ENCODE results near the gene DSE. TPM values are rescaled to one million over a fixed set of nuclear protein-coding genes. Genes with fewer than 3 reads are reported as not detected.

DSE gene
- total RNA-seq, 3 donors from 2014 or later (not counting 1 experiment from before 2014, with no cell fraction given): 7.4 to 9.6 (median 7.6) TPM

DNA sequence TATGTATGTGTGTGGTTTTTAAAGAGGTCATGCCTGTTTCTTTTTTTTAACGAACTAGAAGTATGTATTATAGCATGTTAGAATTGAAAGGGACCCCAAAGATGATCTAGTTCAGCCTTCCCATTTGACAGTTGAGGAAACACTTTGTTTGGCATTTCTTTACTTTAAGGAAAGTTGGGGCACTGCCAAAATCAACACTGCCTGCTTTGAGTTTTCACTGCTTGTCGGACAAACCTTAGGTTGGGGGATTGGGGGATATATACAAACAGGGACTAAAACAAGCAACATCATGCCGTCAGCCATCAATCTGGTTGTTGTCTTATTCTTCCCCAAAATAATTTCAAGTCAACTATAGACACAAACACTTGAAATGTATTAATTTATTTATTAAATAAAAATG, 76.3 kb downstream of the DSE start:
- Mint-ChIP-seq H3K4me1 (peaks cover 24 to 25% of the 10 kb centered on the region in 2 donors), H3K9me3 (no peaks in the 10 kb centered on the region), H3K36me3 (no peaks in the 10 kb centered on the region), H3K4me3 (no peak overlapping the region), H3K27me3 (ENCODE audit: low read depth in 2 of 2) (peaks cover 0 to 9% of the 10 kb centered on the region in 2 donors), H3K27ac (no peak overlapping the region)
- 85% methylated on average over 1 of the region's 3 CpGs for WGBS (ENCODE audit: insufficient coverage)
- no peaks in the 10 kb centered on the region for H3K9me3 ChIP-seq (ENCODE audit: control insufficient read depth, insufficient read depth, low read length)
- TF ChIP-seq, protein P1, sequence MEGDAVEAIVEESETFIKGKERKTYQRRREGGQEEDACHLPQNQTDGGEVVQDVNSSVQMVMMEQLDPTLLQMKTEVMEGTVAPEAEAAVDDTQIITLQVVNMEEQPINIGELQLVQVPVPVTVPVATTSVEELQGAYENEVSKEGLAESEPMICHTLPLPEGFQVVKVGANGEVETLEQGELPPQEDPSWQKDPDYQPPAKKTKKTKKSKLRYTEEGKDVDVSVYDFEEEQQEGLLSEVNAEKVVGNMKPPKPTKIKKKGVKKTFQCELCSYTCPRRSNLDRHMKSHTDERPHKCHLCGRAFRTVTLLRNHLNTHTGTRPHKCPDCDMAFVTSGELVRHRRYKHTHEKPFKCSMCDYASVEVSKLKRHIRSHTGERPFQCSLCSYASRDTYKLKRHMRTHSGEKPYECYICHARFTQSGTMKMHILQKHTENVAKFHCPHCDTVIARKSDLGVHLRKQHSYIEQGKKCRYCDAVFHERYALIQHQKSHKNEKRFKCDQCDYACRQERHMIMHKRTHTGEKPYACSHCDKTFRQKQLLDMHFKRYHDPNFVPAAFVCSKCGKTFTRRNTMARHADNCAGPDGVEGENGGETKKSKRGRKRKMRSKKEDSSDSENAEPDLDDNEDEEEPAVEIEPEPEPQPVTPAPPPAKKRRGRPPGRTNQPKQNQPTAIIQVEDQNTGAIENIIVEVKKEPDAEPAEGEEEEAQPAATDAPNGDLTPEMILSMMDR (IDR thresholded peaks at IDR 0.05): no peak
- H3K36me3 ChIP-seq (ENCODE audit: control insufficient read depth, insufficient read depth, low read length): no peaks in the 10 kb centered on the region
- H3K4me1 ChIP-seq (ENCODE audit: control insufficient read depth, insufficient read depth, low read length): peaks cover 20% of the 10 kb centered on the region
- intact Hi-C loops (cut with micrococcal nuclease): no loop called here
- ATAC-seq (no peak), DNase-seq (no peak)
- no peak overlapping the region for H3K4me3 ChIP-seq (ENCODE audit: low read length)
- no peaks in the 10 kb centered on the region for H3K27me3 ChIP-seq (ENCODE audit: control insufficient read depth, insufficient read depth, low read length)
- no peak overlapping the region for H3K27ac ChIP-seq (ENCODE audit: low read length)

DNA sequence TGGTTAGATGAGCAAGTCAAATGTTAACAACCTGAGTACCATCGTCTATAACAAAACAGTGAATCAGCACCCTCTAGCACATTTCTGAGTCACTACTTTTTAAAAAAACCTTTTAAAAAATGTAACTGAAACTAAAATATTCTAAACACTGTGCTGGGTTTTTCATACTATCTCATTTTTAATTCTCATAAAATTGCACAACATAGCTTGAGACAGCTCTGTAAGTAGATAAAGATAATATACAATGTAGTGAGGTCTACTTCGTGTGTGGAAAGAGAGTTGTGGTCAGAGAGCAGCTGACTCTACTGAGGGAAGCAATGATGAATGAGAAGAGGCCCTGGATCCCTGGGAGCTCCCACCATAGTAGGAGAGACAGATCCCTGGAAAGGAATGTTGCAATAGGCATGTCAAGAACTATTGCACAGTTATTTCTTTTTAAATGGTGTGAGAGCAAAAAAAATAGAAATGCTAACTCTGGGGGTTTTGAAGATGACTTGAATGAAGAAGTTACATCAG, 76.8 kb downstream of the DSE start:
- Mint-ChIP-seq H3K27me3 (ENCODE audit: low read depth in 2 of 2) (peaks cover 0 to 4% of the 10 kb centered on the region in 2 donors), H3K9me3 (no peaks in the 10 kb centered on the region), H3K36me3 (no peaks in the 10 kb centered on the region), H3K27ac (no peak overlapping the region), H3K4me3 (no peak overlapping the region), H3K4me1 (peaks cover 24 to 25% of the 10 kb centered on the region in 2 donors)
- ATAC-seq (peak in 2 of 3 donors; percentile 39 to 72), DNase-seq (no peak)
- 16% methylated on average over 2 of the region's 2 CpGs for WGBS (ENCODE audit: insufficient coverage)
- TF ChIP-seq, protein P1 (IDR thresholded peaks at IDR 0.05): no peak
- Histone ChIP-seq H3K36me3 (ENCODE audit: control insufficient read depth, insufficient read depth, low read length) (no peaks in the 10 kb centered on the region), H3K9me3 (ENCODE audit: control insufficient read depth, insufficient read depth, low read length) (no peaks in the 10 kb centered on the region), H3K4me3 (ENCODE audit: low read length) (no peak overlapping the region), H3K4me1 (ENCODE audit: control insufficient read depth, insufficient read depth, low read length) (peaks cover 20% of the 10 kb centered on the region), H3K27ac (ENCODE audit: low read length) (no peak overlapping the region), H3K27me3 (ENCODE audit: control insufficient read depth, insufficient read depth, low read length) (no peaks in the 10 kb centered on the region)
- intact Hi-C loops (cut with micrococcal nuclease): no loop called here

DNA sequence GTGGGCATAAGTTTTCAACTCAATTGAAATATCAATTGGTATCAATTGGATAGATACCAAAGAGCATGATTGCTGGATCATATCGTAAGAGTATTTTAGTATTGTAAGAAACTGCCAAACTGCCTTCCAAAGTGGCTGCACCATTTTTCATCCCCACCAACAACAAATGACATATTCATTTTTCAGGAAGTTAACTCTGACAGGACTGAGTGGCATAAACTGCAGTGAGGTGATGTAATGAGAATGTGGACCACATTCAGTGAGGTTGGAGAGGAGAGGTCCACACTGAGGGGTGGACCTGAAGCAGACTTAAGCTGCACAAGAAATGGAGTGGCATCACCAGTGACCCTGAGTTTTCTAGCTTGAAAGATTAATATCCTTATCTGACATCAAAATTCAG, 78.8 kb downstream of the DSE start:
- ATAC-seq (no peak), DNase-seq (no peak)
- Histone ChIP-seq H3K4me3 (ENCODE audit: low read length) (no peak overlapping the region), H3K4me1 (ENCODE audit: control insufficient read depth, insufficient read depth, low read length) (peaks cover 17% of the 10 kb centered on the region), H3K27ac (ENCODE audit: low read length) (no peak overlapping the region), H3K27me3 (ENCODE audit: control insufficient read depth, insufficient read depth, low read length) (no peaks in the 10 kb centered on the region), H3K9me3 (ENCODE audit: control insufficient read depth, insufficient read depth, low read length) (no peaks in the 10 kb centered on the region), H3K36me3 (ENCODE audit: control insufficient read depth, insufficient read depth, low read length) (no peaks in the 10 kb centered on the region)
- H3K27ac Mint-ChIP-seq: no peak overlapping the region
- WGBS (ENCODE audit: insufficient coverage): no CpG with 5 or more reads among the region's 1 CpG
- TF ChIP-seq, protein P1 (IDR thresholded peaks at IDR 0.05): no peak
- intact Hi-C loops (cut with micrococcal nuclease): no loop called here
- H3K4me3 Mint-ChIP-seq: no peak overlapping the region
- no peaks in the 10 kb centered on the region for H3K36me3 Mint-ChIP-seq
- peaks cover 7 to 12% of the 10 kb centered on the region in 2 donors for H3K27me3 Mint-ChIP-seq (ENCODE audit: low read depth in 2 of 2)
- H3K9me3 Mint-ChIP-seq: no peaks in the 10 kb centered on the region
- H3K4me1 Mint-ChIP-seq: peaks cover 18% of the 10 kb centered on the region in 2 donors

DNA sequence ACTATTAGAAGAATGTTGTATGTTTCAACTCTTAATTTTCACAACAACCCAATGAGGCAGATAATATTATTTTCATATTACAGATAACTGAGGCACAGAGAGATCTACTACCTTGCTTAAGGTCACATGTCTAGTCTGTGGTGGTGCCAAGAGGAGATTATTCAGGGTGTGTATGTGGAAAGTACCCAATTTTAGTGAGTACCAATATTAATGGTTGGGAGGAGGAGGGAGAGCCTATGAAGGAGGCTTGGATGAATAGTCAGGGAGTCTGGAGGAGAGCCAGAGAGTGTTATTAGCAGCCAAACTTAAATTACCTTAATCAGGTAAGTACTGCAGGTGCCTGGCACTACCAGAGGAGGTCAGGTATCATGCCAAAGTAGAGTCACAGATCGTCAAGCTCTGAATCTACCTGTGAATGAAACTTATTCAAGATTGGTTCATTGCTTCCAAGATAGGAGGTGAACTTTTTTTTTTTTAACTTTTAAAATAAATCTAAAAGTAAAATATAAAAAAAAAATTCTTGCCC, 79.5 kb downstream of the DSE start:
- no peak overlapping the region for H3K27ac Mint-ChIP-seq
- intact Hi-C loops (cut with micrococcal nuclease): no loop called here
- TF ChIP-seq, protein P1 (IDR thresholded peaks at IDR 0.05): no peak
- DNase-seq (no peak), ATAC-seq (no peak)
- 100% methylated on average over 1 of the region's 1 CpG for WGBS (ENCODE audit: insufficient coverage)
- H3K9me3 Mint-ChIP-seq: no peaks in the 10 kb centered on the region
- no peaks in the 10 kb centered on the region for H3K9me3 ChIP-seq (ENCODE audit: control insufficient read depth, insufficient read depth, low read length)
- no peak overlapping the region for H3K4me3 ChIP-seq (ENCODE audit: low read length)
- peaks cover 10% of the 10 kb centered on the region for H3K4me1 ChIP-seq (ENCODE audit: control insufficient read depth, insufficient read depth, low read length)
- peaks cover 11 to 12% of the 10 kb centered on the region in 2 donors for H3K4me1 Mint-ChIP-seq
- no peak overlapping the region for H3K4me3 Mint-ChIP-seq
- no peaks in the 10 kb centered on the region for H3K27me3 ChIP-seq (ENCODE audit: control insufficient read depth, insufficient read depth, low read length)
- H3K27me3 Mint-ChIP-seq (ENCODE audit: low read depth in 2 of 2): peaks cover 7 to 12% of the 10 kb centered on the region in 2 donors
- no peaks in the 10 kb centered on the region for H3K36me3 ChIP-seq (ENCODE audit: control insufficient read depth, insufficient read depth, low read length)
- H3K27ac ChIP-seq (ENCODE audit: low read length): no peak overlapping the region
- H3K36me3 Mint-ChIP-seq: no peaks in the 10 kb centered on the region
